SH-SY5Y (cell line): ENCODE measurements around the gene FGB.

Source experiments
- GATA2 ChIP-seq: IDR thresholded peaks from 2 replicates; pipeline ENCODE4 v1.6.1; 2011; ENCODE audit warnings: mild to moderate bottlenecking, low read depth, low read length
- GATA3 ChIP-seq: IDR thresholded peaks from 2 replicates; pipeline ENCODE4 v1.6.1; 2011; ENCODE audit warnings: low read depth, mild to moderate bottlenecking, low read length, moderate library complexity

- TF ChIP-seq GATA3 (no peak), GATA2 (no peak)
These were observed 46.7 kb downstream of the FGB start for GRCh38 chr4:154609532-154609931.
